Activated T-helper 1 cell treated with anti-CD3 and anti-CD28 coated beads, Interleukin-12 subunit alpha, Interleukin-12 subunit beta, Interleukin-2, Interleukin-4 antibody, amounts not matched to agents 30 ng/mL and 10 ng/mL and 1 ng/mL, durations not matched to agents 14 hours and 24 hours and 36 hours (primary cell): Measurements from ENCODE around the gene LGI2. TPM values are rescaled to one million over a fixed set of nuclear protein-coding genes. Genes with fewer than 3 reads are reported as not detected.

Source experiments
- DNase-seq: peaks from one replicate; pipeline ENCODE4 v3.0.0; 2021; ENCODE audit warnings: low spot score
- H3K27ac Mint-ChIP-seq: one replicate; pipeline ENCODE4 v1.8.0; 2021; ENCODE audit warnings: mild to moderate bottlenecking, mixed read lengths
- H3K27me3 Mint-ChIP-seq: one replicate; pipeline ENCODE4 v1.8.0; 2022; ENCODE audit warnings: mild to moderate bottlenecking, moderate library complexity, mixed read lengths; ENCODE audit not compliant: insufficient read depth
- H3K36me3 Mint-ChIP-seq: one replicate; pipeline ENCODE4 v1.8.0; 2021; ENCODE audit warnings: low read depth, mixed read lengths
- H3K4me1 Mint-ChIP-seq: one replicate; pipeline ENCODE4 v1.8.0; 2021; ENCODE audit warnings: low read depth, mixed read lengths
- H3K4me3 Mint-ChIP-seq: one replicate; pipeline ENCODE4 v1.8.0; 2021; ENCODE audit warnings: mild to moderate bottlenecking, moderate library complexity, mixed read lengths
- H3K9me3 Mint-ChIP-seq: one replicate; pipeline ENCODE4 v1.8.0; 2021; ENCODE audit warnings: mixed read lengths
- intact Hi-C: fragments of 100-400 bp; cut with micrococcal nuclease; formaldehyde crosslinking; loops from one replicate; pipeline ENCODE4 v1.15.1; 2024
- total RNA-seq: library from RNA; stranded (reverse); gene quantifications from 2 replicates; pipeline ENCODE4 v1.2.3, GENCODE V29; 2022

The LGI2 gene
- total RNA-seq, 1 donor from 2014 or later = not detected

DNA sequence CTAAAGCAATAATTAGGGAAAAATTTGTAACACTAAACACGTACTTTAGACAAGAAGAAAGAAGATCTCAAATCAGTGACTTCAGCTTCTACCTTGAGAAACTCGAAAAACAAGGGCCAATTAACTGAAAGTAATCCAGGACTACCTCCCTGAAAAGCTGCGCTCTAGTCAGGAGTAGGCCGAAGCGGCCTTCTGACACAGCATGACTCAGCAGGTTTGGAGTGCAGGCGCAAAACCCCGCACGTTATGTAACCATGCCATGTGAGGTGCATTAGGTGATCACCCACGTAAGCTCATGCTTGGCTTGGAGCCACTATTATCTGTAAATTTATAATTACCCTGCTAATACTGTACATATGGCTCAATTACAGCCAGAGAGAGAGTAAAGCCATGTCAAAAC lies 65.1 kb downstream of the LGI2 start:
- intact Hi-C loops = no loop called here
- Mint-ChIP-seq H3K9me3 (peaks cover 23% of the 10 kb centered on the region), H3K4me3 (no peak overlapping the region), H3K27me3 (no peaks in the 10 kb centered on the region), H3K27ac (no peak overlapping the region), H3K36me3 (no peaks in the 10 kb centered on the region), H3K4me1 (no peaks in the 10 kb centered on the region)
- no peak for DNase-seq

DNA sequence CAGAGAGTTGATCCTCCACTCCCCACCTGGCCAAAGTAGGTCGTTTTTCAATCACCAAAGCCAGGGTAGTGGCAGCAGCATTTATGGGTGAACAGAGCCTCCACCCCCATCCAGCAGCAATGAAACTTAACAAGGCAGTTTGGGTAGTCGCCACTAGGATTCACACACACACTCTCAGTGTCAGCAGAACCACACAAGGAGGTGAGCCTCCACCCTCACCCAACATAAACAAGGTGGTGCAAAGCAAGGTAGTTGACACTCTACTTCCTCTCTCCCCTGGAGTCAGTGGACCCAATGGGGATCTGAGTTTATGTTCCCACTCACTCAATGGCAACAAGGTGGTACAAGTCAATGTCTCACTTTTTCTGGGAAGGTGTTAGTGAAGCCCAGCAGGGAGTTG lies 67.5 kb downstream of the LGI2 start:
- Mint-ChIP-seq H3K36me3 (no peaks in the 10 kb centered on the region), H3K27me3 (no peaks in the 10 kb centered on the region), H3K4me1 (no peaks in the 10 kb centered on the region), H3K4me3 (no peak overlapping the region), H3K27ac (no peak overlapping the region), H3K9me3 (peaks cover 23% of the 10 kb centered on the region)
- no peak for DNase-seq
- intact Hi-C loops = no loop called here

- peaks cover 6% of the 10 kb centered on the region for H3K9me3 Mint-ChIP-seq
- H3K27ac Mint-ChIP-seq = no peak overlapping the region
Observed at GRCh38 chr4:24957886-24958285, 72.9 kb downstream of the LGI2 start.

DNA sequence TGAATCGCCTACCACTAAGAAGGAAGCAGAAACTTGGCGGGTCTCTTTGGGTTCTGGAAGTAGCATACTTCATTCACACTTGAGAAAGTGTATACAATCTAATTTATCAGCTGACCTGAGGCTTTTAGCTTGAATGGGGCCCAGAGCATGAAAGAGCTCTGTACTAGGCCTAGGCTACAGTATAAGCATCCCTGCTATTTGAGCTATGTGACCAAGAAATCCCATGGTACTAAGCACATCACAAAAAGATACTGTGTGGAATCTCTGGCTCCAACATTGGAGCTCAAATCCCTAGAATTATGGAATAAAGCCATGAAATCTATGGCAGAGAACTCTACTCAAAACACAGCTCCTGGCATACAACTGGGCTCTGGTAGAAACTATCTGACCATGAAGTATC lies 74.0 kb downstream of the LGI2 start:
- H3K27me3 Mint-ChIP-seq = no peaks in the 10 kb centered on the region
- no peak for DNase-seq
- intact Hi-C loops = no loop called here
- no peak overlapping the region for H3K27ac Mint-ChIP-seq
- no peaks in the 10 kb centered on the region for H3K36me3 Mint-ChIP-seq
- no peak overlapping the region for H3K4me3 Mint-ChIP-seq
- H3K9me3 Mint-ChIP-seq = peaks cover 6% of the 10 kb centered on the region
- H3K4me1 Mint-ChIP-seq = no peaks in the 10 kb centered on the region

More at GRCh38 chr4:24957886-24958285, 72.9 kb downstream of the LGI2 start:
- no peaks in the 10 kb centered on the region for H3K27me3 Mint-ChIP-seq
- no peak for DNase-seq
- H3K4me1 Mint-ChIP-seq = no peaks in the 10 kb centered on the region
- no peaks in the 10 kb centered on the region for H3K36me3 Mint-ChIP-seq
- H3K4me3 Mint-ChIP-seq = no peak overlapping the region
- intact Hi-C loops = no loop called here

DNA sequence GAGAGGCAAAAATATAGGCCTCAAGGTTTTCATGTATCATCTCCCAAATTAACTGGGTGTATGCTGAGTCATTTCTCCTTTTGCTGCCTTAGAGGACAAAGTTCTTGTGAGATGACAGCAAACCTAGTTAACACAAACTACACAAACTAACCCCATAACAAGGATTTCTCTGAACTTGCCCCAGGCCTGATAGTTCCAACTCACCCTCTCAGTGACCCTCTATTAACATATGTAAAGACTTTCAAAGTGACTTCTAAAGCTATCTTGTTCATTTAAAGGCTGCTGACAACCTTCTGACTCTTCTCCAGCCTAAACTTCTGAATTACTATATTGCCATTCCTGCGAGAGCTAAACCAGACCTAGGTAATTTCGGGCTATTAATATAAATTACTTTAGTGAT lies 74.7 kb downstream of the LGI2 start:
- Mint-ChIP-seq H3K4me1 (no peaks in the 10 kb centered on the region), H3K27me3 (no peaks in the 10 kb centered on the region), H3K4me3 (no peak overlapping the region), H3K9me3 (peaks cover 6% of the 10 kb centered on the region), H3K36me3 (no peaks in the 10 kb centered on the region), H3K27ac (no peak overlapping the region)
- intact Hi-C loops = no loop called here
- no peak for DNase-seq

GRCh38 chr4:24952667-24953066 lies 78.1 kb downstream of the LGI2 start:
- no peak overlapping the region for H3K27ac Mint-ChIP-seq
- H3K36me3 Mint-ChIP-seq = no peaks in the 10 kb centered on the region
- H3K4me1 Mint-ChIP-seq = no peaks in the 10 kb centered on the region
- H3K27me3 Mint-ChIP-seq = no peaks in the 10 kb centered on the region
- peaks cover 6% of the 10 kb centered on the region for H3K9me3 Mint-ChIP-seq
- H3K4me3 Mint-ChIP-seq = no peak overlapping the region
- DNase-seq = no peak
- intact Hi-C loops = no loop called here

- no peak for DNase-seq
- H3K27ac Mint-ChIP-seq = no peak overlapping the region
- no peaks in the 10 kb centered on the region for H3K4me1 Mint-ChIP-seq
Observed at GRCh38 chr4:24949970-24950369, 80.8 kb downstream of the LGI2 start.

More at GRCh38 chr4:24949970-24950369, 80.8 kb downstream of the LGI2 start:
- Mint-ChIP-seq H3K9me3 (peaks cover 11% of the 10 kb centered on the region), H3K36me3 (no peaks in the 10 kb centered on the region), H3K27me3 (no peaks in the 10 kb centered on the region), H3K4me3 (no peak overlapping the region)
- intact Hi-C loops = no loop called here

Other genes starting within 250 kb of the LGI2 start
- not detected in 2 replicates for gene SOD3, start 235.4 kb downstream of the LGI2 start, total RNA-seq
- gene CCDC149, start 117.9 kb downstream of the LGI2 start, total RNA-seq = not detected in 2 replicates
- gene SEPSECS, start 129.5 kb upstream of the LGI2 start, total RNA-seq = 13.4 and 15.3 TPM in 2 replicates
- 29.4 and 32.5 TPM in 2 replicates for gene PI4K2B, start 203.1 kb upstream of the LGI2 start, total RNA-seq